ENCODE data around the gene FILIP1. TPM values are rescaled to one million over a fixed set of nuclear protein-coding genes. Genes with fewer than 3 reads are reported as not detected.

The FILIP1 gene
- total and polyA plus RNA-seq, 2 of the 8 experiments (the other 6 are each of a cell fraction or from before 2014, with no cell fraction given) = 2.4 to 5.7 TPM

DNA sequence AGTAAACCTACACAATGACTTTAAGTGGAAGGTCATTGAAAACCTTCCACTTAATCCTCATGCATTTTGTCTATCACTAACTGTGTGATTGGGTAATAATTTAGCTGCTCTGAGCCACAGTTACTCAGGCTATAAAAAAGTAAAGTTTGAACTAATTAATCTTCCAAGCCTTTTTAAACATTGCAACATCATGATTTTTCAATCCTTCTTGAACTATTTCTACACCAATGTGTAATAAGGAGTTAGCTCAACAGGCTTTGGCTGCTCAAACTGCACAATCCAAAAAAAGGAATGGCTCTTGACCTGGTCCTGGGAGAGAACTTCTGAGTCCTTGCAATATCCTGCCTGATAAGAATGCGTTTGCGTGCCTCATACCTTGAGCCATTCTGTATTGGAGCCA lies 34.8 kb upstream of the FILIP1 start:
- ChIA-PET POLR2A (ENCODE audit: partially characterized antibody) (interaction anchor here (0.9 to 1.4 kb wide), 2 partner anchors 293 to 324 kb away, joined by 3 to 4 read pairs; no protein-coding TSS in a partner anchor), CTCF (ENCODE audit: partially characterized antibody) (interaction anchor here (0.6 to 5.3 kb wide), 27 partner anchors 10 to 326 kb away, joined by 3 to 50 read pairs (median 4); partner anchors contain the start of gene TMEM30A)
- Histone ChIP-seq H4K8ac (ENCODE audit: extremely low read depth, insufficient read depth, low read length) (no peak overlapping the region), H4K91ac (replicated peaks; ENCODE audit: insufficient read length, low read length) (no peak overlapping the region), H3K27ac (ENCODE audit: low read depth, low read length) (no peak overlapping the region), H3K79me1 (ENCODE audit: low read depth, low read length) (no peaks in the 10 kb centered on the region), H2AFZ (ENCODE audit: low read length) (0 out of 2 replicates have a peak overlapping the region, but pooled peaks have one; percentile 43), H3K36me3 (ENCODE audit: control insufficient read depth in 2 of 4, insufficient read depth in 4 of 4, low read length in 3 of 4) (no peaks in the 10 kb centered on the region), H3K4me1 (replicated peaks in 1 of 4; ENCODE audit: control insufficient read depth in 3 of 4, insufficient read depth in 4 of 4, low read length in 3 of 4) (no peaks in the 10 kb centered on the region), H3K4ac (replicated peaks; ENCODE audit: insufficient read length, low read depth, low read length) (no peak overlapping the region), H3K27me3 (replicated peaks in 1 of 4; ENCODE audit: control insufficient read depth in 3 of 4, extremely low read depth in 1 of 4, insufficient read depth in 3 of 4, low read length in 3 of 4) (no peaks in the 10 kb centered on the region), H2BK20ac (ENCODE audit: low read length) (no peak overlapping the region), H4K5ac (ENCODE audit: insufficient read length, low read depth, low read length) (no peak overlapping the region), H3K4me2 (ENCODE audit: insufficient read depth in 1 of 2, low read depth in 2 of 2, low read length in 2 of 2) (no peak overlapping the region), H3K23me2 (ENCODE audit: low read depth, low read length) (no peaks in the 10 kb centered on the region), H2BK120ac (replicated peaks; ENCODE audit: low read depth, low read length) (no peak overlapping the region), H3K23ac (ENCODE audit: insufficient read length) (no peak overlapping the region), H3K79me2 (ENCODE audit: control insufficient read depth in 1 of 2, insufficient read depth in 2 of 2, low read length in 2 of 2) (no peaks in the 10 kb centered on the region), H3K4me3 (ENCODE audit: extremely low read depth in 1 of 4, insufficient read depth in 2 of 4, low read depth in 3 of 4, low read length in 4 of 4) (no peak overlapping the region), H2BK15ac (ENCODE audit: low read length) (no peak overlapping the region), H2BK12ac (ENCODE audit: low read depth, low read length) (no peak overlapping the region), H2BK5ac (ENCODE audit: low read depth, low read length) (no peak overlapping the region), H2AK5ac (ENCODE audit: low read depth, low read length) (no peak overlapping the region), H3K56ac (replicated peaks; ENCODE audit: insufficient read length, low read depth, low read length) (no peak overlapping the region), H3K9ac (replicated peaks in 1 of 4; ENCODE audit: extremely low read depth in 1 of 4, low read depth in 3 of 4, low read length in 3 of 4) (no peak overlapping the region), H3K14ac (ENCODE audit: insufficient read length) (no peak overlapping the region), H3K9me3 (ENCODE audit: insufficient read depth in 2 of 2, low read depth in 1 of 2, low read length in 1 of 2) (0 out of 4 replicates have a peak, but pooled peaks cover 0 to 5% of the 10 kb centered on the region in 2 experiments), H3K18ac (ENCODE audit: extremely low read depth, low read length) (no peak overlapping the region), H4K20me1 (replicated peaks in 1 of 2; ENCODE audit: control insufficient read depth in 1 of 2, insufficient read depth in 2 of 2, low read length in 2 of 2) (no peaks in the 10 kb centered on the region)
- DNase-seq (ENCODE audit: low read depth in 1 of 2, low spot score in 2 of 2) (no peak), FAIRE-seq (no peak)
- TF ChIP-seq HDAC6 (IDR thresholded peaks at IDR 0.05; ENCODE audit: low read depth, low read length) (no peak), CBX5 (IDR thresholded peaks at IDR 0.05; ENCODE audit: low read depth, low read length) (no peak), RXRA (IDR thresholded peaks at IDR 0.05; ENCODE audit: insufficient read depth, low read depth, low read length) (no peak), PHF8 (conservative IDR thresholded peaks at IDR 0.05; ENCODE audit: low read depth, low read length) (no peak), SAP30 (IDR thresholded peaks at IDR 0.05; ENCODE audit: insufficient read depth, insufficient replicate concordance, low read length) (no peak)
- TF ChIP-seq, protein P1, sequence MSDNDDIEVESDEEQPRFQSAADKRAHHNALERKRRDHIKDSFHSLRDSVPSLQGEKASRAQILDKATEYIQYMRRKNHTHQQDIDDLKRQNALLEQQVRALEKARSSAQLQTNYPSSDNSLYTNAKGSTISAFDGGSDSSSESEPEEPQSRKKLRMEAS (IDR thresholded peaks at IDR 0.05) = no peak
- 73% methylated on average over 2 of the region's 2 CpGs; no CpG with 5 or more reads in 1 of the 2 experiments for WGBS, 2 experiments (ENCODE audit: extremely low coverage in 1 of 2, insufficient coverage in 1 of 2, insufficient read length in 1 of 2, insufficient replicate concordance in 2 of 2, low coverage in 1 of 2, low lambda C conversion rate in 2 of 2, missing lambda C conversion rate in 1 of 2)

Data from H1 (cell line).